Measurements from ENCODE around the gene LOXL3.
A peak's percentile ranks its signal among the peaks of the same experiment; 100 is the strongest.
"Not testable (repeated sequence)": the region's sequence is repeated elsewhere in the genome, so short reads cannot be mapped to it uniquely, and the experiment has no call there.

Gene LOXL3

GRCh38 chr2:74503506-74504475 is 50.0 kb downstream of the LOXL3 start:
- no peak for DNase-seq

- peak; percentile 77 for DNase-seq
Observed at GRCh38 chr2:74502720-74503505, 50.8 kb downstream of the LOXL3 start.

GRCh38 chr2:74502147-74502719 is 51.5 kb downstream of the LOXL3 start:
- peak; percentile 68 for DNase-seq

- DNase-seq, result peak; percentile 35
Observed at GRCh38 chr2:74501335-74502071, 52.2 kb downstream of the LOXL3 start.

- DNase-seq, result no peak
Observed at GRCh38 chr2:74500578-74500946, 53.2 kb downstream of the LOXL3 start.

GRCh38 chr2:74499940-74500577 is 53.7 kb downstream of the LOXL3 start:
- no peak for DNase-seq

GRCh38 chr2:74499267-74499939 is 54.3 kb downstream of the LOXL3 start, which contains the start of gene LBX2:
LBX2 (minus strand) TSS chr2:74499603; CDS start chr2:74499537, 66 bp downstream.
- DNase-seq, result no peak

- DNase-seq, result peak; percentile 56
Observed at GRCh38 chr2:74498500-74499266, 55.1 kb downstream of the LOXL3 start.

- peak; percentile 88 for DNase-seq
Observed at GRCh38 chr2:74497777-74498499, 55.8 kb downstream of the LOXL3 start.

- DNase-seq, result peak; percentile 38
Observed at GRCh38 chr2:74496997-74497776, 56.6 kb downstream of the LOXL3 start.

GRCh38 chr2:74495440-74495839 is 58.3 kb downstream of the LOXL3 start:
- no peak for DNase-seq

GRCh38 chr2:74493546-74493945 is 60.2 kb downstream of the LOXL3 start:
- DNase-seq, result no peak

- DNase-seq, result no peak
Observed at GRCh38 chr2:74491648-74492544, 61.8 kb downstream of the LOXL3 start.

- no peak for DNase-seq
Observed at GRCh38 chr2:74489906-74490305, 63.8 kb downstream of the LOXL3 start.

- no peak for DNase-seq
Observed at GRCh38 chr2:74488643-74489481, 64.9 kb downstream of the LOXL3 start.

- DNase-seq, result no peak
Observed at GRCh38 chr2:74486141-74486540, 67.6 kb downstream of the LOXL3 start.

GRCh38 chr2:74483675-74484164 is 70.0 kb downstream of the LOXL3 start:
- DNase-seq, result not testable (repeated sequence)
